CMK (cell line): ENCODE measurements around the gene SERTAD1.
"Not testable (repeated sequence)": the region's sequence is repeated elsewhere in the genome, so short reads cannot be mapped to it uniquely, and the experiment has no call there.

ENCODE experiments used
- DNase-seq: peaks from one replicate; pipeline ENCODE4 v3.0.0-alpha.2; 2010; ENCODE audit warnings: low read depth

The SERTAD1 gene

DNA sequence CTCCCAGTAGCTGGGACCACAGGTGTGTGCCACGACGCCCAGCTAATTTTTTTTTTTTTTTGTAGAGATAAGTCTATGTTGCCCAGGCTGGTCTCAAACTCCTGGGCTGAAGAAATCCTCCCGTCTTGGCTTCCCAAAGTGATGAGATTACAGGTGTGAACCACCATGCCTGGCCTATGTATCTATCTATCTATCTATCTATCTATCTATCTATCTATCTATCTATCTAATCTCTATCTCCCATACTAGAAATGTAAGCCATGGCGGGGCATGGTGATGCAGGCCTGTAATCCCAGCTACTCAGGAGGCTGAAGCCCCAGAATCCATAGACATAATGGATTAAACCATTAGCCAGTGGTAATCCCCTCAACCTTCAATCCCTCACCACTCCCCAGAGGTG lies 24.9 kb upstream of the SERTAD1 start:
- DNase-seq: no peak

- DNase-seq: no peak
Measured at GRCh38 chr19:40449506-40449905, 23.7 kb upstream of the SERTAD1 start.

- DNase-seq: no peak
Measured at GRCh38 chr19:40446263-40446784, 20.5 kb upstream of the SERTAD1 start.

GRCh38 chr19:40445780-40446262 lies 20.0 kb upstream of the SERTAD1 start:
- no peak for DNase-seq

GRCh38 chr19:40444825-40445312 lies 19.1 kb upstream of the SERTAD1 start:
- DNase-seq: no peak

GRCh38 chr19:40444000-40444824 lies 18.4 kb upstream of the SERTAD1 start, which contains the start of gene SERTAD3:
Gene SERTAD3 (minus strand): TSS chr19:40444335. CDS start chr19:40442080, 2,255 bp downstream.
- peak; percentile 83 for DNase-seq

DNA sequence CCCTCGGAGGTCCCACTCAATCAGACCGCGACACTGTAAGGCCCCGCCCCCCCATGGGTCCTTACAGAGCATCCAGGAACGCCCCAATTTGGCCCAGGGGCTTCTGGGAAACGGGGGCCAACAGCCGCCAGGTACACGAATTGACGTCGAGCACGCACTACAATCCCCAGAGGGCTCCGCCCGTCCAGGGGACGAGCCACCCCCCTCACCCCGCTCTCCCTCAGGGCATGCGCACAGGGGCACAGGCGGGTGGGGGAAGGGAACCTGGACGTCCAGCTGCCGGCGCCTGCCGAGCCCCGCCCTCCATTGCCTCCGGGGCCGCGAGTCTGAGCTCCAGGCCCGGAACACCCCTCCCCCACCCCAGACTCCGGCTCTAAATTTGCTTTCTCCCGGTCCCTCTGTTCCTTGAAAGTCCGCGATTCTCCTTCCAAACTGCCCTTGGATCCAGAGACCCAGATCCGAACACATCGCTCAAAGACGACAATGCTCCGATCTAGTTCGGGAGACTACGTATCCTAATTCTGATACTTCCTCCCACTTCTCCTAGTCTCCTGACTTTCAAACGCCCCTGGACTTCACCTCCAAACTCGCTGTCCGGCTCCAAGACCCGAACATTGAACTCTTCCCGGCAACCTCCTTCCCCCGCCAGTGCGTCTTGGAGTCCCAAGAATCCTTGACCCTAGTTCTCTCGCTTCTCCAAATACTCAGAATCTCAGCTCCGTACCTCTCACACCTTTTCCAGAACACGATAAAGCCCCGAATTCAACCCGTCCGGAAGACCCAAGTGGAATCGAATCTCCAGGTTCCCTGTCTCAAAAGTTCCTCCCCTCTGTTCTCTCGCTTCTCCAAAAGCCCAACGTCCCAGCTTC lies 17.6 kb upstream of the SERTAD1 start:
- DNase-seq: peak; percentile 98

GRCh38 chr19:40442328-40443130 lies 16.7 kb upstream of the SERTAD1 start:
- peak; percentile 39 for DNase-seq

DNA sequence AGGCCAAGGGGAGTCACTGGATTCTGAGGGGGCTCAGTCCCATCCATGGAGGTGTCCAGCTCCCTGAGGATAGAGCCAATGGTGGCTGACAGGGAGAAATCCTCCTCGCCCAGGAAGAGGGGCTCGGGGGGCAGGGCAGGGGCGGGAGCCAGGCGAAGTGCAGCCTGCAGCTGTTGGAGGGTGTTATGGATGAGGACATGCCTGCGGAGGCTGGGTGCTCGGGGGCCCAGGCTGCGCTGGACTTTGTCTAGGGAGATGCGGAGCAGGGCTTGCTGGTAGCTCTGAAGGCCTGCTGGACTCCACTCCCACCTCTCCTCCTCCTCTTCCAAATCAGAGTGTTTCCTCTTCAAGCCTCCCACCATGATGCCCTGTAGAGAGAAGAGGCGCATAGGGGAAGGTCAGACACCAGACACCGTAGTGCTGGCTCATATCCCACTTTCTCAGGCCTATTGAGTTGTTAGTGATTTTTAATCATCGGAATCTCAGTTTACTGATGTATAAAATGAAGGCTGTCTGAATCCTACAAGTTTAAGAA lies 16.0 kb upstream of the SERTAD1 start:
- DNase-seq: no peak

DNA sequence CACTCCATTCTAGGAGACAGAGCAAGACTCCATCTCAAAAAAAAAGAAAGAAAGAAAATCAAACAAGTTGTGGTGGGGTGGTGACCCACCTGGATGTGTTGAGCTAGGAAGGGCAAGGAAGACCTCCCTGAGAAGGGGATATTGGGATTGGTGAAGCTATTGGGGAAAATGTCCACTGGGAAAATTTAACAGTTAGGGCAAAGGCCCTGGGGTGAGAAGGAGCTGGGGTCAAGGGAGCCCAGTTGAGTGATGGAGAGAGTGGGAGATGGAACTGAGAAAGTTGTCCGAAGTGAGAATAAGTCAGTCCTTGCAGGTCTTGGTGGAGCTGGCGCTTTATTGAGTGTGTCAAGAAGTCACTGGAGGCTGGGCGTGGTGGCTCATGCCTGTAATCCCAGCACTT lies 12.5 kb upstream of the SERTAD1 start:
- no peak for DNase-seq

- peak; percentile 64 for DNase-seq
Measured at GRCh38 chr19:40433391-40434216, 7.8 kb upstream of the SERTAD1 start.

DNA sequence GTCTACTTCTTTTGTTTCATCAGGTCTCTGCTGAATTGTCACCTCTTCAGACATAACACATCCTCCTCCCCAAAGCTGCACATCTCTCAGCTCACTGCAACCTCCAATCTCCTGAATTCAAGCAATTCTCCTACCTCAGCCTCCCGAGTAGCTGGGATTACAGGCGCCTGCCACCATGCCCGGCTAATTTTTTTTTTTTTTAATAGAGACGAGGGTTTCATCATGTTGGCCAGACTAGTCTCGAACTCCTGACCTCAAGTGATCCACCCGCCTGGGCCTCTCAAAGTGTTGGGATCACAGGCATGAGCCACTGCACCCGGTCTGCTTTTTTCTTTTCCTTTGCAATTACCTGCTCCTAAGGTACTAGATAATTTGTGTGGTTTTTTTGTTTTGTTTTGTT lies 7.0 kb upstream of the SERTAD1 start:
- DNase-seq: not testable (repeated sequence)

DNA sequence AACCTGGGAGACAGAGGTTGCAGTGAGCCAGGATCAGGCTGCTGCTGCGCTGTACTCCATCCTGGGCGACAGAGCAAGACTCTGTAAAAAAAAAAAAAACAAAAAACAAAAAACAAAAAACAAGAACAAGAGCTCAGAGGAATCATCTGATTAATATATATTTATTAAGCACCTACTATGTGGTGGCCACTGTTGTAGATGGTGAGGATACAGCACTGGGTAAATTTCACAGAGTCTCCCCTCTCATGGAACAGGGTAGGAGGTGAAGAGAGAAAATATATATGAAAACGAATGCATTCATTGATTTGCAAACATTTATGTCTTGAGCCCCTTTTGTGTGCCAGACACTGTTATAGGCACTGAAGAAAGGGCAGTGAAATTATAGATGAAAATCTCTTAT lies 5.9 kb upstream of the SERTAD1 start:
- DNase-seq: no peak

DNA sequence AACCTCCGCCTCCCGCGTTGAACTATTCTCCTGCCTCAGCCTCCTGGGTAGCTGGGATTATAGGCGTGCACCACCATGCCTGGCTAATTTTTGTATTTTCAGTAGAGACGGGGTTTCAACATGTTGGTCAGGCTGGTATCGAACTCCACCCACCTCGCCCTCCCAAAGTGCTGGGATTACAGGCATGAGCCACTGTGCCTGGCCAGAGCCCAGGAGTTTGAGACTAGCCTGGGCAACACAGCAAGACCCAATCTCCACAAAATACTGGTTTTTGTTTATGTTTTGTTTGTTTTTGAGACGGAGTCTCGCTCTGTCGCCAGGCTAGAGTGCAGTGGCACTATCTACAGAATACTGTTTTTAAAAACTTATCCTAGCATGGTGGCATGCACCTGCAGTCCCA lies 4.5 kb upstream of the SERTAD1 start:
- DNase-seq: not testable (repeated sequence)

DNA sequence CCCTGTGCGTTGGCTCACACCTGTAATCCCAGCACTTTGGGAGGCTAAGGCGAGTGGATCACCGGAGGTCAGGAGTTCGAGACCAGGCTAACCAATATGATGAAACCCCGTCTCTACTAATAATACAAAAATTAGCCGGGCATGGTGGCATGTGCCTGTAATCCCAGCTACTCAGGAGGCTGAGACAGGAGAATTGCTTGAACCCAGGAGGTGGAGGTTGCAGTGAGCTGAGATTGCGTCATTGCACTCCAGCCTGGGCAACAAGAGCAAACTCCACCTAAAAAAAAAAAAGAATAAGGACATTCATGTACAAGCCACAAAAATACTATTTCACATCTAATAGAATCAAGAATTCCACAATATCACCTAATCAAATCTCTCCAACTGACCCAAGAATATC lies 2.4 kb upstream of the SERTAD1 start:
- not testable (repeated sequence) for DNase-seq

DNA sequence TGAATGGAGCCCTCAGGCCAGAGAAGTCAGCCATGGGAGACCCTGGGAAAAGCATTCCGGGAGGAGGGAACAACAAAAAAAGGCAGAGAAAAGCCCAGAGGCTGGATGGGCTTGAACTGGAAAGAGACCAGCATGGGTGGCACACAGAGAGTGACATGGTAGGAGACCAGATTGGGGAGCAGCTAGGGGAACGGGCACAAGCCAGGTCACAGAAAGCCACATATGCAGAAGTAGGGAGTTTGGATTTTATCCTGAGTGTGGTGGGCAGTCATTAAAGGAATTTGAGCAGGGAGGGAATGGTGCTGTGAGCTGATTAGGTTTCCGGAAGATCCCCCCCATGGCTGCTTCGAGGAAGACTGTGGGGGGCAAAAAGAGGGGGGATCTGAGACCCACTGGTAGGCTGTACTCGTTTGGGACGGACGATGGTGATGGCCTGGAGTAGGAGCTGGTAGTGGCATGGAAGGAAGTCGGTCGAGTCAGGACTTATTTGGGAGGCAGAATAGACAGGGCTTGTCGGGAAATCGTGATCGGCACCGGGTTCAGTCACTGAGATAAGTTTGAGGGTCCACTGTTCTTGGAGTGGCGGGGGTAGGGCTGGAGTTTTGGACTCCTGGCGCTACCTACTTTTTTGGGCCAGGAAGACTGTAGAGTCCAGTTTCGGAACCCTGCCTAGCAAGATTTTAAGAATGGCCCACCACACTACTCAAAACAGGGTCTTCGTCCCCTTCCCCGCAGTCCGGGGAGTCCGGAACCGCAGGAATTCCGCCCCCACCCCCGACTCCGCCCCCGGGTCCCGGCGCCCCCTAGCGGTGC lies 949 bp downstream of the SERTAD1 start:
- no peak for DNase-seq

- DNase-seq: no peak
Measured at GRCh38 chr19:40423938-40424337, 1.9 kb downstream of the SERTAD1 start.

- DNase-seq: no peak
Measured at GRCh38 chr19:40422748-40423566, 2.8 kb downstream of the SERTAD1 start.
